Measurements from ENCODE around the gene IFT122.
A peak's percentile ranks its signal among the peaks of the same experiment; 100 is the strongest.

IFT122 gene

DNA sequence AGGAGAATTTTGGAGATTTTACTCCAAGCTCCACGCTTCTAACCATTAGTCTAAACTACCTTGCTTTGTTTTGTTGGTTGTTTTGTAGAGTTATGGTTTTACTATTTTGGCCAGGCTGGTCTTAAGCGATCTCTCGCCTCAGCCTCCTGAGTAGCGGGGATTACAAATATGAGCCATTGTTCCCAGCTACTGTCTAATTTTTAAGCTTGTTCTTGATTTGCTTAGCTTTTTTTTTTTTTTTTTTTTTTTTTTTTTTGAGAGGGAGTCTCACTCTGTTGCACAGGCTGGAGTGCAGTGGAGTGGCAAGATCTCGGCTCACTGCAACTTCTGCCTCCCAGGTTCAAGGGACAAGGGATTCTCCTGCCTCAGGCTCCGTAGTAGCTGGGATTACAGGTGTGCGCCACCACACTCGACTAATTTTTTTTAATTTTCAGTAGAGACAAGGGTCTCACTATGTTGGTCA is 40.1 kb upstream of the IFT122 start:
- DNase-seq (ENCODE audit: low read depth, low spot score), result no peak
- Histone ChIP-seq H3K4me1 (ENCODE audit: insufficient read depth, insufficient read length) (no peaks in the 10 kb centered on the region), H3K27me3 (ENCODE audit: insufficient read depth, insufficient read length) (no peaks in the 10 kb centered on the region), H3K4me3 (ENCODE audit: insufficient read length, low read depth) (peak overlapping the region; percentile 97), H3K36me3 (ENCODE audit: insufficient read depth, insufficient read length, low read length) (peaks cover 32% of the 10 kb centered on the region), H3K9me3 (ENCODE audit: insufficient read depth, low read length) (no peaks in the 10 kb centered on the region), H3K9ac (ENCODE audit: insufficient read length, low read depth) (no peak overlapping the region)
- no peak for TF ChIP-seq ZNF274 (IDR thresholded peaks at IDR 0.05; ENCODE audit: low read depth, low read length)
- no peak for TF ChIP-seq YY1 (IDR thresholded peaks at IDR 0.05; ENCODE audit: insufficient read depth, insufficient read length)
- TF ChIP-seq SUZ12 (IDR thresholded peaks at IDR 0.05; ENCODE audit: extremely low read depth, insufficient read depth, insufficient read length), result no peak

GRCh38 chr3:129402210-129402609 is 37.8 kb upstream of the IFT122 start:
- Histone ChIP-seq H3K4me3 (ENCODE audit: insufficient read length, low read depth) (no peak overlapping the region), H3K36me3 (ENCODE audit: insufficient read depth, insufficient read length, low read length) (peaks cover 9% of the 10 kb centered on the region), H3K4me1 (ENCODE audit: insufficient read depth, insufficient read length) (no peaks in the 10 kb centered on the region), H3K27me3 (ENCODE audit: insufficient read depth, insufficient read length) (no peaks in the 10 kb centered on the region), H3K9me3 (ENCODE audit: insufficient read depth, low read length) (no peaks in the 10 kb centered on the region), H3K9ac (ENCODE audit: insufficient read length, low read depth) (no peak overlapping the region)
- TF ChIP-seq SUZ12 (IDR thresholded peaks at IDR 0.05; ENCODE audit: extremely low read depth, insufficient read depth, insufficient read length) (no peak), YY1 (IDR thresholded peaks at IDR 0.05; ENCODE audit: insufficient read depth, insufficient read length) (no peak), ZNF274 (IDR thresholded peaks at IDR 0.05; ENCODE audit: low read depth, low read length) (no peak)
- DNase-seq (ENCODE audit: low read depth, low spot score), result no peak

DNA sequence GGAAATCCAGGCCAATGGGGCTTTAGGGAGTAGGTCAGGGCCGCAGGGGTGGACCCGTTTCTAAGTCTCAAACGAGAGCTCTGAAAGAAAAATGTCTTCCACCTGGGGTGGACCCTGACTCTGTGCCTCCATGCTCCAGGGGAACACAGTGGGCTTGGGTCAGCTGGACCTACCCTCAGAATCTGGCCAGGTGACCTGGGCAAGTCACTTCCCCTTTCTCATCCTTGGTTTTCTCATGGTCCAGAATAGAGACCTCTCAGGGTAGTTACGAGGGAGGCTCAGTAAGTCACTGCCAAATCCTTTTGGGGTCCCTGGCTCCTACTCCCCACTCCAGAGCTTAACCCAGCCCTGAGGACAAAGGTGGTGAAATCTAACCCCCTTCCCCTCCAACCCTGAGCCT is 37.4 kb upstream of the IFT122 start:
- H3K4me3 ChIP-seq (ENCODE audit: insufficient read length, low read depth), result no peak overlapping the region
- peaks cover 5% of the 10 kb centered on the region for H3K36me3 ChIP-seq (ENCODE audit: insufficient read depth, insufficient read length, low read length)
- no peaks in the 10 kb centered on the region for H3K27me3 ChIP-seq (ENCODE audit: insufficient read depth, insufficient read length)
- TF ChIP-seq SUZ12 (IDR thresholded peaks at IDR 0.05; ENCODE audit: extremely low read depth, insufficient read depth, insufficient read length) (no peak), ZNF274 (IDR thresholded peaks at IDR 0.05; ENCODE audit: low read depth, low read length) (no peak), YY1 (IDR thresholded peaks at IDR 0.05; ENCODE audit: insufficient read depth, insufficient read length) (no peak)
- no peak overlapping the region for H3K9ac ChIP-seq (ENCODE audit: insufficient read length, low read depth)
- no peaks in the 10 kb centered on the region for H3K9me3 ChIP-seq (ENCODE audit: insufficient read depth, low read length)
- no peaks in the 10 kb centered on the region for H3K4me1 ChIP-seq (ENCODE audit: insufficient read depth, insufficient read length)
- DNase-seq (ENCODE audit: low read depth, low spot score), result no peak

- Histone ChIP-seq H3K36me3 (ENCODE audit: insufficient read depth, insufficient read length, low read length) (no peaks in the 10 kb centered on the region), H3K9me3 (ENCODE audit: insufficient read depth, low read length) (no peaks in the 10 kb centered on the region), H3K4me3 (ENCODE audit: insufficient read length, low read depth) (no peak overlapping the region), H3K27me3 (ENCODE audit: insufficient read depth, insufficient read length) (no peaks in the 10 kb centered on the region), H3K4me1 (ENCODE audit: insufficient read depth, insufficient read length) (no peaks in the 10 kb centered on the region), H3K9ac (ENCODE audit: insufficient read length, low read depth) (no peak overlapping the region)
- no peak for TF ChIP-seq ZNF274 (IDR thresholded peaks at IDR 0.05; ENCODE audit: low read depth, low read length)
- no peak for TF ChIP-seq YY1 (IDR thresholded peaks at IDR 0.05; ENCODE audit: insufficient read depth, insufficient read length)
- no peak for TF ChIP-seq SUZ12 (IDR thresholded peaks at IDR 0.05; ENCODE audit: extremely low read depth, insufficient read depth, insufficient read length)
- DNase-seq (ENCODE audit: low read depth, low spot score), result no peak
These were observed 36.6 kb upstream of the IFT122 start for GRCh38 chr3:129403450-129403849.

GRCh38 chr3:129404130-129404529 is 35.9 kb upstream of the IFT122 start:
- H3K36me3 ChIP-seq (ENCODE audit: insufficient read depth, insufficient read length, low read length), result no peaks in the 10 kb centered on the region
- H3K27me3 ChIP-seq (ENCODE audit: insufficient read depth, insufficient read length), result no peaks in the 10 kb centered on the region
- no peak for DNase-seq (ENCODE audit: low read depth, low spot score)
- no peak overlapping the region for H3K4me3 ChIP-seq (ENCODE audit: insufficient read length, low read depth)
- no peaks in the 10 kb centered on the region for H3K4me1 ChIP-seq (ENCODE audit: insufficient read depth, insufficient read length)
- TF ChIP-seq YY1 (IDR thresholded peaks at IDR 0.05; ENCODE audit: insufficient read depth, insufficient read length), result no peak
- TF ChIP-seq SUZ12 (IDR thresholded peaks at IDR 0.05; ENCODE audit: extremely low read depth, insufficient read depth, insufficient read length), result no peak
- no peak for TF ChIP-seq ZNF274 (IDR thresholded peaks at IDR 0.05; ENCODE audit: low read depth, low read length)
- H3K9ac ChIP-seq (ENCODE audit: insufficient read length, low read depth), result no peak overlapping the region
- H3K9me3 ChIP-seq (ENCODE audit: insufficient read depth, low read length), result no peaks in the 10 kb centered on the region

GRCh38 chr3:129404610-129405009 is 35.4 kb upstream of the IFT122 start:
- DNase-seq (ENCODE audit: low read depth, low spot score), result no peak
- Histone ChIP-seq H3K4me1 (ENCODE audit: insufficient read depth, insufficient read length) (no peaks in the 10 kb centered on the region), H3K27me3 (ENCODE audit: insufficient read depth, insufficient read length) (no peaks in the 10 kb centered on the region), H3K4me3 (ENCODE audit: insufficient read length, low read depth) (no peak overlapping the region), H3K36me3 (ENCODE audit: insufficient read depth, insufficient read length, low read length) (no peaks in the 10 kb centered on the region), H3K9me3 (ENCODE audit: insufficient read depth, low read length) (no peaks in the 10 kb centered on the region), H3K9ac (ENCODE audit: insufficient read length, low read depth) (no peak overlapping the region)
- no peak for TF ChIP-seq SUZ12 (IDR thresholded peaks at IDR 0.05; ENCODE audit: extremely low read depth, insufficient read depth, insufficient read length)
- no peak for TF ChIP-seq YY1 (IDR thresholded peaks at IDR 0.05; ENCODE audit: insufficient read depth, insufficient read length)
- TF ChIP-seq ZNF274 (IDR thresholded peaks at IDR 0.05; ENCODE audit: low read depth, low read length), result no peak

- no peak for DNase-seq (ENCODE audit: low read depth, low spot score)
- H3K36me3 ChIP-seq (ENCODE audit: insufficient read depth, insufficient read length, low read length), result no peaks in the 10 kb centered on the region
- no peak overlapping the region for H3K9ac ChIP-seq (ENCODE audit: insufficient read length, low read depth)
- peaks cover 5% of the 10 kb centered on the region for H3K4me1 ChIP-seq (ENCODE audit: insufficient read depth, insufficient read length)
- peaks cover 4% of the 10 kb centered on the region for H3K27me3 ChIP-seq (ENCODE audit: insufficient read depth, insufficient read length)
- H3K4me3 ChIP-seq (ENCODE audit: insufficient read length, low read depth), result no peak overlapping the region
- peaks cover 11% of the 10 kb centered on the region; the same call in 1 of the 2 replicates for H3K9me3 ChIP-seq (ENCODE audit: insufficient read depth, low read length)
- TF ChIP-seq YY1 (IDR thresholded peaks at IDR 0.05; ENCODE audit: insufficient read depth, insufficient read length) (no peak), SUZ12 (IDR thresholded peaks at IDR 0.05; ENCODE audit: extremely low read depth, insufficient read depth, insufficient read length) (no peak), ZNF274 (IDR thresholded peaks at IDR 0.05; ENCODE audit: low read depth, low read length) (no peak)
These were observed 30.5 kb upstream of the IFT122 start for GRCh38 chr3:129409541-129409940.

Measured in NT2/D1 (cell line).